Measurements from ENCODE around the gene TNFSF12. TPM values are rescaled to one million over a fixed set of nuclear protein-coding genes. Genes with fewer than 3 reads are reported as not detected.

Gene TNFSF12
- total RNA-seq, 1 donor from 2014 or later = 60.6 TPM

DNA sequence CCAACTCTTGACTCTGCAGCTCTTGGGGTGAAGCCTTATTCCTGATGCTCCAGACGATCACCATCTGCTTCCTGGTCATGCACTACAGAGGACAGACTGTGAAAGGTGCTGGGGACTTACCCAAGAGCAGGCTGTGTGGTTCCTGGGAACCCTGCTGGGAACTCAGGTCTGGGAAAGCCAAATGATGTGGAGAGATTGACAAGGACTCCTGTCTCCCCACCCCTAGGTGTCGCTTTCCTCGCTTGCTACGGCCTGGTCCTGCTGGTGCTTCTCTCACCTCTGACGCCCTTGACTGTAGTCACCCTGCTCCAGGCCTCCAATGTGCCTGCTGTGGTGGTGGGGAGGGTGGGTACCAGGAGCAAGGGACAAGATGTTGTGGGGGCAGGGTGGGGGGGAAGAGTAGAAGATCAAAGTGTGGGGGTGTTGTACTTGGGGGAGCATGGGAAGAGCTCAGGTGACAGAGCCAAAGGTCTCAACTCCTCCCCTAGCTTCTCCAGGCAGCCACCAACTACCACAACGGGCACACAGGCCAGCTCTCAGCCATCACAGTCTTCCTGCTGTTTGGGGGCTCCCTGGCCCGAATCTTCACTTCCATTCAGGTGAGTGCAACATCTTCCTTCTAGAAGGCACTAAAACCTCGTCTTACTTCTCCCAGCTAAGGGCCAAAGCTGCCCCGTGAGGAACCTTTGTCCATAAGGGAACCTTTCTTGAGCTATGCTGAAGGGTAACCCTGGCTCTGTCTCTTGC, 38.0 kb downstream of the TNFSF12 start:
- Histone ChIP-seq H3K9me3 (no peaks in the 10 kb centered on the region), H3K27ac (peak overlapping the region; percentile 97), H3K4me3 (no peak overlapping the region), H3K27me3 (no peaks in the 10 kb centered on the region), H3K36me3 (peaks cover 0 to 11% of the 10 kb centered on the region in 2 donors), H3K4me1 (peaks cover 60% of the 10 kb centered on the region)
- intact Hi-C loops (cut with DNase I) = no loop called here
- no peak for TF ChIP-seq POLR2AphosphoS5 (IDR thresholded peaks at IDR 0.05; ENCODE audit: insufficient read depth in 1 of 2, low read depth in 1 of 2)
- TF ChIP-seq, protein P1, sequence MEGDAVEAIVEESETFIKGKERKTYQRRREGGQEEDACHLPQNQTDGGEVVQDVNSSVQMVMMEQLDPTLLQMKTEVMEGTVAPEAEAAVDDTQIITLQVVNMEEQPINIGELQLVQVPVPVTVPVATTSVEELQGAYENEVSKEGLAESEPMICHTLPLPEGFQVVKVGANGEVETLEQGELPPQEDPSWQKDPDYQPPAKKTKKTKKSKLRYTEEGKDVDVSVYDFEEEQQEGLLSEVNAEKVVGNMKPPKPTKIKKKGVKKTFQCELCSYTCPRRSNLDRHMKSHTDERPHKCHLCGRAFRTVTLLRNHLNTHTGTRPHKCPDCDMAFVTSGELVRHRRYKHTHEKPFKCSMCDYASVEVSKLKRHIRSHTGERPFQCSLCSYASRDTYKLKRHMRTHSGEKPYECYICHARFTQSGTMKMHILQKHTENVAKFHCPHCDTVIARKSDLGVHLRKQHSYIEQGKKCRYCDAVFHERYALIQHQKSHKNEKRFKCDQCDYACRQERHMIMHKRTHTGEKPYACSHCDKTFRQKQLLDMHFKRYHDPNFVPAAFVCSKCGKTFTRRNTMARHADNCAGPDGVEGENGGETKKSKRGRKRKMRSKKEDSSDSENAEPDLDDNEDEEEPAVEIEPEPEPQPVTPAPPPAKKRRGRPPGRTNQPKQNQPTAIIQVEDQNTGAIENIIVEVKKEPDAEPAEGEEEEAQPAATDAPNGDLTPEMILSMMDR (IDR thresholded peaks at IDR 0.05) = no peak
- TF ChIP-seq POLR2A (IDR thresholded peaks at IDR 0.05) = no peak
- DNase-seq (ENCODE audit: extremely low spot score in 2 of 2) = no peak

DNA sequence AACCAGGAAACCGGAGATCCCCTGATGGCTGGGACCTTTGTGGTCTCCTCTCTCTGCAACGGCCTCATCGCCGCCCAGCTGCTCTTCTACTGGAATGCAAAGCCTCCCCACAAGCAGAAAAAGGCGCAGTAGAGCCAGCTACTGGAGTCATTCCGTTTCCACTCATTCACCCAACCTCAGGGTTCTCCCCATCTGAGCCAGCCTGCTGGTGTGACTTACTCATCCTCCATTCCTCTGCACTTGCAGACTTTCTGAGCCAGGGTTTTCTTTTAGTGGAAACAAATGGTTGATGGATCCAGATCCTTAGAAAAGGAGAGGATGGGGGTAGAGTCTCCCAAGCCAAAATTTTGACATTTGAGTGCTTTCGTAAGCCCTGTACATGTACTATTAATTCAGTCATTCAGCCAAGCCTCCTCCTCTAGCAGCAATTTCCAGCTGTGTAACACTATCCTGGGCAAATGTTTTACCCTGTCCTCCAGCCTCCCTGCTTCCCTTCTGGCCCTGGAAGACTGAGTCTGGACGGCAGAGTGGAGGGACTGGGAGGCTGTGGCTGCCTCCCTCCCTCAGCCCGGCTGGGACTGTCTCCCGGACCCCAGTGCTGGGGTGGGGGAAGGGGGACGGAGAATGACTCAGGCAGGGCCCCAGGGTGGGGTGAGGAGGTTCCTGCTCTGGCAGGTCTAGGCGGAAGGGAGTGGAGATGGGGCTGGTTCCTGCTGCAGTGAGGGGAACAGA, 38.7 kb downstream of the TNFSF12 start:
- peak overlapping the region; percentile 97 for H3K27ac ChIP-seq
- intact Hi-C loops (cut with DNase I) = no loop called here
- peak overlapping the region; percentile 15 to 52 for H3K4me3 ChIP-seq
- DNase-seq (ENCODE audit: extremely low spot score in 2 of 2) = no peak
- H3K9me3 ChIP-seq = no peaks in the 10 kb centered on the region
- no peaks in the 10 kb centered on the region for H3K27me3 ChIP-seq
- TF ChIP-seq, protein P1 (IDR thresholded peaks at IDR 0.05) = no peak
- peak; percentile 46 to 76 for TF ChIP-seq POLR2AphosphoS5 (IDR thresholded peaks at IDR 0.05; ENCODE audit: insufficient read depth in 1 of 2, low read depth in 1 of 2)
- peaks cover 53% of the 10 kb centered on the region for H3K4me1 ChIP-seq
- peaks cover 0 to 18% of the 10 kb centered on the region in 2 donors for H3K36me3 ChIP-seq

DNA sequence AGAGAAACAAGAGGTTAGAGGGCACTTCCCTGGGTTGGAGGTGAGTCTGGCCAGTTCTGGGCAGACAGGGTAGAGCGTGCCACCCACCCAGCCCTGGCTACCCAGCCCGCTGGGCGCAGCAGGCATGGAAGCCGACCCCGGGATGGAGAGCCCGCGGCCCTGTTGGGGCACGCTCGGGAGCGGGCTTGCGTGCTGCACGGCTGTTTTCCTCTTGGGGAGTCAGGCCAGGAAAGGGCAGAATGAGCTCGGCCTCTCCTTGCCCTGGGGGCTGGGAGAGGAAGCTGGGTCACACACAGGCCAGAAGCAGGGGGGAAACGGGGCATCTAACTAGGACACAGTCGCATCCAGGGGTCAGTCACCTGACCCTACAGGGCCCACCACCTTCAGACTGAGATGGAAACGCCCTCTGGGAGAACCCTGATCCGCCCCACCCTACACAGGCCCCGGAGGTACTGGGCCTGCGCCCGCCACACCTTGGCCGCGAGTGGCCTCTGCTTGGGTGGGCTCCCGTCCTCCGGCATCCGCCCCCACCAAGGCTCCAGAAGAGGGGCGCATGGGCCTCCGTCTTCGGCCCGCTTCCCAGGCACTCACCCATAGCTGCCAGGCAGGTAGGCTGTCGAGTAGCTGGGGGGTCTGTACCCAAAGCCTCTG, 39.8 kb downstream of the TNFSF12 start:
- Histone ChIP-seq H3K27ac (peak overlapping the region; percentile 97), H3K9me3 (no peaks in the 10 kb centered on the region), H3K27me3 (no peaks in the 10 kb centered on the region), H3K36me3 (peaks cover 0 to 29% of the 10 kb centered on the region in 2 donors), H3K4me3 (peak overlapping the region; percentile 52 to 66), H3K4me1 (peaks cover 45% of the 10 kb centered on the region)
- intact Hi-C loops (cut with DNase I) = no loop called here
- no peak for TF ChIP-seq POLR2A (IDR thresholded peaks at IDR 0.05)
- no peak for TF ChIP-seq POLR2AphosphoS5 (IDR thresholded peaks at IDR 0.05; ENCODE audit: insufficient read depth in 1 of 2, low read depth in 1 of 2)
- TF ChIP-seq, protein P1 (IDR thresholded peaks at IDR 0.05) = no peak
- no peak for DNase-seq (ENCODE audit: extremely low spot score in 2 of 2)

DNA sequence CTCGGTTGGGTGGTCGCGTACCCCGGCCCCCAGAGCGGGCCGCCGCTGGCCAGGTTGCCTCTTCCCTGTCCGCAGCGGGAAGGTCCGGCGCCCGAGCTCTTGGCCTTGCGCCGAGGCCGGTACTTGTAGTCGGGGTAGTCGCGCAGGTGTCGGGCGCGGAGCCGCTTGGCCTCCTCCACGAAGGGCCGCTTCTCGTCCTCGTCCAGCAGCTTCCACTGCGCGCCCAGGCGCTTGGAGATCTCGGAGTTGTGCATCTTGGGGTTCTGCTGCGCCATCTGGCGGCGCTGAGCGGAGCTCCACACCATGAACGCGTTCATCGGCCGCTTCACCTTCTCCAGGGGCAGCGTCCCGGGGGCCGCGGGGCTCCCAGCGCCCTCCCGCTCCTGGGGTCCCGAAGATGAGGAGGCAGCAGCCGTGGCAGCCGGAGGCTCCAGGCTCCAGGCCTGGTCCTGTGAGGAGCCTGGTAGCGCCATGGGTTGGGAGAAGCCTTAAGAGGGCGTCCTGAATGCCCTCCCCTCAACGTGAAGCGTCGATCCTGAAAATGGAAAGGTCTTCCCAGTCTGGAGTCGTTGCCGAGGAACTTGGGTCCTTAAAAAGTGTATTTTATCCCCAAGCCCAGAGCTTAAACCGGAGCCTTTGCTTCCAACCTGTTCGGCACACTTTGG, 40.5 kb downstream of the TNFSF12 start:
- TF ChIP-seq, protein P1 (IDR thresholded peaks at IDR 0.05) = peak; percentile 84 to 95 (median 91)
- peak in 1 of 2 donors; percentile 14 for TF ChIP-seq POLR2A (IDR thresholded peaks at IDR 0.05)
- TF ChIP-seq POLR2AphosphoS5 (IDR thresholded peaks at IDR 0.05; ENCODE audit: insufficient read depth in 1 of 2, low read depth in 1 of 2) = peak; percentile 34 to 74
- no peak for DNase-seq (ENCODE audit: extremely low spot score in 2 of 2)
- Histone ChIP-seq H3K9me3 (no peaks in the 10 kb centered on the region), H3K27ac (peak overlapping the region; percentile 97), H3K4me1 (peaks cover 42% of the 10 kb centered on the region), H3K27me3 (no peaks in the 10 kb centered on the region), H3K4me3 (peak overlapping the region; percentile 52 to 66), H3K36me3 (peaks cover 0 to 36% of the 10 kb centered on the region in 2 donors)
- intact Hi-C loops (cut with DNase I) = no loop called here
